Measurements from ENCODE around the gene TP73.

DNA sequence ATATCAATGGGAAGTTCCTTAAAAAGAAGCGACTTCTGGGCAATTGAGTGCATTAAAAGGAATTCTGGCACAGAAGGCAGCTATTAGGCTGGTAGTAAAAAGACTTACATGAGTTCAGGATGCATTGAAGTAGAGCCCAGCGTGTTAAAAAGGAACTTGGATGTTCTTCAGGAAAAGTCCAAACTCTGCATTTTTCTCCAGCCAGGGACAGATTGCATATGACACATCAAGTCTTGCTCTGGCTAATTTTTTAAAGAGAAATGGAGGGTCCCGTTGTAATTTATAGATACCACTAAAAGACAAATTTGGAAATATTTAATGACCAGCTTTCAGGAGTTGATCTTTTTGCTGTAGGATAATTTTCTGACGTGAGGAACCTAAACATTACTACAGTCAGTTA lies 26.3 kb upstream of the TP73 start:
- TF ChIP-seq TAF1 (IDR thresholded peaks at IDR 0.05; ENCODE audit: borderline replicate concordance, insufficient read depth, low read length), result no peak
- TF ChIP-seq, protein P1, sequence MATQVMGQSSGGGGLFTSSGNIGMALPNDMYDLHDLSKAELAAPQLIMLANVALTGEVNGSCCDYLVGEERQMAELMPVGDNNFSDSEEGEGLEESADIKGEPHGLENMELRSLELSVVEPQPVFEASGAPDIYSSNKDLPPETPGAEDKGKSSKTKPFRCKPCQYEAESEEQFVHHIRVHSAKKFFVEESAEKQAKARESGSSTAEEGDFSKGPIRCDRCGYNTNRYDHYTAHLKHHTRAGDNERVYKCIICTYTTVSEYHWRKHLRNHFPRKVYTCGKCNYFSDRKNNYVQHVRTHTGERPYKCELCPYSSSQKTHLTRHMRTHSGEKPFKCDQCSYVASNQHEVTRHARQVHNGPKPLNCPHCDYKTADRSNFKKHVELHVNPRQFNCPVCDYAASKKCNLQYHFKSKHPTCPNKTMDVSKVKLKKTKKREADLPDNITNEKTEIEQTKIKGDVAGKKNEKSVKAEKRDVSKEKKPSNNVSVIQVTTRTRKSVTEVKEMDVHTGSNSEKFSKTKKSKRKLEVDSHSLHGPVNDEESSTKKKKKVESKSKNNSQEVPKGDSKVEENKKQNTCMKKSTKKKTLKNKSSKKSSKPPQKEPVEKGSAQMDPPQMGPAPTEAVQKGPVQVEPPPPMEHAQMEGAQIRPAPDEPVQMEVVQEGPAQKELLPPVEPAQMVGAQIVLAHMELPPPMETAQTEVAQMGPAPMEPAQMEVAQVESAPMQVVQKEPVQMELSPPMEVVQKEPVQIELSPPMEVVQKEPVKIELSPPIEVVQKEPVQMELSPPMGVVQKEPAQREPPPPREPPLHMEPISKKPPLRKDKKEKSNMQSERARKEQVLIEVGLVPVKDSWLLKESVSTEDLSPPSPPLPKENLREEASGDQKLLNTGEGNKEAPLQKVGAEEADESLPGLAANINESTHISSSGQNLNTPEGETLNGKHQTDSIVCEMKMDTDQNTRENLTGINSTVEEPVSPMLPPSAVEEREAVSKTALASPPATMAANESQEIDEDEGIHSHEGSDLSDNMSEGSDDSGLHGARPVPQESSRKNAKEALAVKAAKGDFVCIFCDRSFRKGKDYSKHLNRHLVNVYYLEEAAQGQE (IDR thresholded peaks at IDR 0.05; ENCODE audit: insufficient read depth in 1 of 2, low read depth in 2 of 2, low read length in 2 of 2), result no peak
- TF ChIP-seq POLR2AphosphoS5 (IDR thresholded peaks at IDR 0.05; ENCODE audit: low read depth, low read length), result no peak
- TF ChIP-seq SIN3A (IDR thresholded peaks at IDR 0.05; ENCODE audit: borderline replicate concordance, insufficient read depth, low read length), result no peak
